ENCODE results near the gene LPCAT3.
A peak's percentile ranks its signal among the peaks of the same experiment; 100 is the strongest.
"Not testable (repeated sequence)": the region's sequence is repeated elsewhere in the genome, so short reads cannot be mapped to it uniquely, and the experiment has no call there.

Gene LPCAT3

DNA sequence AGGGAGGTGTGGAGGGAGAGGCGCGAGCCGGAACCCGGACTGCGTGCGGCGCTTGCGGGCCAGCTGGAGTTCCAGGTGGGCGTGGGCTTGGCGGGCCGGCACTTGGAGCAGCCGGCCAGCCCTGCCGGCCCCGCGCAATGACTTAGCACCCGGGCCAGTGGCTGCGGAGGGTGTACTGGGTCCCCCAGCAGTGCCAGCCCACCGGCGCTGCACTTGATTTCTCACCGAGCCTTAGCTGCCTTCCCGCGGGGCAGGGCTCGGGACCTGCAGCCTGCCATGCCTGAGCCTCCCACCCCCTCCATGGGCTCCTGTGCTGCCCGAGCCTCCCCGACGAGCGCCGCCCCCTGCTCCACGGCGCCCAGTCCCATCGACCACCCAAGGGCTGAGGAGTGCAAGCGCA is 19.1 kb upstream of the LPCAT3 start:
- DNase-seq: not testable (repeated sequence)

DNA sequence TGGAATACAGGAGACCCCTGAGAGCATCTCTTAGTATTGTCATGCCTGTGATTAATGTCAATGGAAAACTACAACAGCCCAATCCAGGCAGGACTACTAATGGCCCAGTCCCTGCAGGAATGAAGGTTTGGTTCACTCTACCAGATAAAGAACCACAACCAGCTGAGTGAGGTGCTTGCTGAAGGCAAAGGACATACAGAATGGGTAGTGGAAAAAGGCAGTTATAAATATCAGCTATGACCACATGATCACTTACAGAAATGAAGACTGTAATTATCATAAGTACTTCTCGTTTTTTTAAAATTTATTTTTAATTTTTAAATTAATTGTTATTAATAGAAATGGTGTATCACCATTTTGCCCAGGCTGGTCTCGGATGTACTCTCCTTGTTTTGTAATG is 17.2 kb upstream of the LPCAT3 start:
- no peak for DNase-seq

DNA sequence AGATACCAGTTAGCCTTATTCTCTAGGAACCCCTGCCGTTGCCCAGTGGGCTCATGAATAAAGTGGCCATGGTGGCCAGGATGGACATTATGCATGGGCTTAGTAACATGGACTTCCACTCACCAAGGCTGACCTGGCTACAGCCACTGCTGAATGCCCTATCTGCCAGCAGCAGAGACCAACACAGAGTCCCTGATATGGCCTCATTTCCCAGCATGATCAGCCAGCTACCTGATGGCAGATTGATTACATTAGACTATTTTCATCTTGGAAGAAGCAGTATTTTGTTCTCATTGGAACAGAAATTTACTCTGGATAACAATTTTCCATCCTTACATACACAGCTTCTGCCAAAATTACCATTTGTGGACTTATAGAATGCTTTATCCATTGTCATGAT is 16.2 kb upstream of the LPCAT3 start:
- DNase-seq: no peak

DNA sequence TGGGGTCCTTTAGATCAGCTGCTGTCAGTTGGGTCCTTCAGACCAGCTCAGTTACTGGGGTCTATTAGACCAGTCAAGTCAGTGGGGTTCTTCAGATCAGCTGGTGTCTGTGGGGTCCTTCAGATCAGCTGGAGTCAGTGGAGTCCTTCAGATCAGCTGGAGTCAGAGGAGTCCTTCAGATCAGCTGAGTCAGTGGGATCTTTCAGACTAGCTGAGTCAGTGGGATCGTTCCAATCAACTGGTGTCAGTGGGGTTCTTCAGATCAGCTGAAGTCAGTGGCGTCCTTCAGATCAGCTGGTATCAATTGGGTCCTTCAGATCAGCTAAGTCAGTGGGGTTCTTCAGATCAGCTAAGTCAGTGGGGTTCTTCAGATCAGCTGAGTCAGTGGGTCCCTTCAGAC is 14.7 kb upstream of the LPCAT3 start:
- DNase-seq: no peak

DNA sequence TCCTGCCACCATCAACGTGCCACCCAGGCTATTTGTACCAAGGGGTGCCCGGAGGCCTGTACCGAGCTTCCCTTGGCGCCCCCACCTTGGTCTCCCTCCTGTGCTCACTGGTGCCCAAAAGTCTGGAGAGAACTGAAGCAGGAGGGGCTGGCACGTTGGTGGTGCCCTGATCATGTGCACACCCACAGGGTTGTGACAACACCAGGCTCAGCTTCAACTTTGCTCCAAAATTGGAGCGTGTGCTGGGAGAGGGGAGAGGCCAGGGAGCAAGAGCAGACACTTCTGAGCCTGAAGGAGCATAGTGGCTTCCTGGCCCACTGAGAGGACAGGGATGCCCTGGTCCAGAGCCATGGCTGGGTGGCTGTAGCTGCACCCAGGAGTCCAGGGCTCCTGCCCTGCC is 13.0 kb upstream of the LPCAT3 start:
- DNase-seq: no peak

DNA sequence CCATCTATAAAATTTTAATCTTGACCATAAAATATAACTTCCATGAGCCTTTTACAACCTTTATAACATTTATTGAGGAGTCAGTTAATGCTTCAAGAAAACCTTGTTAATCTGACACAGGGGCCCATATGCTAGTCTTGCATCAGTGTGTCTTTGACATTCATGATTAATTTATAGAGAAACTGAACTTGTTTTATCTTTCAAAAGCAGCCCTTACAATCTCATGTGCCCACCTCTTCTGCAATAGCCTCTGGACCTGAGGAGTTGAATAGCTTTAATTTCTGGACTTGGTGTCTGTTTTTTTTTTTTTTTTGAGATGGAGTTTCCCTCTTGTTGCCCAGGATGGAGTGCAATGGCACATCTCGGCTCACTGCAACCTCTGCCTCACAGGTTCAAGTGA is 8.6 kb upstream of the LPCAT3 start:
- no peak for DNase-seq

DNA sequence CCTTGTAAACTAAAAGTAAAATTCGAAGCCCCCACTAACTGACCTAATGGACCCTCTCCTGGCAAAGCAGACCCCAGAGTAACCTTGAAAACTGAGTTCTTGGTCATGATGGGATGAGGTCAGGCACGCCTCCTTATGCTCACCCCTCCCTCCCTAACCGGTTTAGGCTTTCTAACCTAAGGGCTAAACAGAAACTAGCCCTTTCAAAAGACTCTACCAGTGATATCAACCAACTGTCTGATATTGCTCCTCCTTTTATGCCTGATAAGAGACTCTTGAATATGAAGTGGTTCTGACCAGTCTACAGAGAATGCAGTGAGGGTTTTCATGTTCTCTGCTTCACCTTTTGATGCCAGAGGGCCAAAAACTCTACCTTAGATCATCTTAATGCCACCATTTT is 4.8 kb upstream of the LPCAT3 start:
- no peak for DNase-seq

DNA sequence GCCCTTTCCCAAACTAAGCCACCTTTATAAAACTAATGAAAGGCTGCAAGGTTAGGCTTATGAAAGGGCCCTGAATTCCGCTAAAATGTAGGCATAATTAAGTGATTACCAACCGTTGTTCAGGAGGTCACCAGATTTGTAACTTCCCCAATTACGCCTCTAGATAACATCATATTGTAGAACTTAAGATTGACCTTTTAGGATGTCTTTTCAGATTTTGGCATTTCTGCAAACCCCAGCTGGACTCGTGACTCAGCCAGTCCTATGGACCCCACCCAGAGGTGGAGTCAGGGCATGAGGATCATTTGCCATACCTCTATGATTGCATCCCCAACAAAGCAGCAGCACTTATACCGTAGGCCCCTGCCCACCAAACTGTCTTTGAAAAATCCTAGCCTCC is 3.7 kb upstream of the LPCAT3 start:
- DNase-seq: no peak

DNA sequence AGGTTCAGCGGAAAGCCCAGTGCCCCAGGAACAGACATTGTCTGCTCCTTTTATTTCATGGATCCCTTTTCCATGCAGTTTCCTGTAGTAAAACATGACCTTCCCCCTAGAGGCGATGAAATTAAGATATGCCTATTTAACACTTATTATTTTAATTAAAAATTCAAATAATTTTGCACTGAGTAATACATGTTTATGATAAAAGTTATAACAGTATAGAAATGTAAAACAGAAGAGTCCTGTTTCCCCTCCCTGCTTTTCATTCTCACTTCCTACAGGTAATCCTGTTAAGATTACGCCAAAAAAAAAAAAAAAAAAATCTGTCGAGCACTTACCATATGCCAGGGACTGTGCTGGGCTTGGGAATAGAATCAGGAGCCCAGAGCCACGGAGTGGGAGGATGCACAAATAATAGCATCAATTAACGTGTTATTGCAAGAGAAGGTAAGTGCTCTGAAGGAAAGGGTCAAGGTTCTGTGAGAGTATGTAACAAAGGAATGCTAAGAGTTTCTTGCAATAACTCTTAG is 830 bp upstream of the LPCAT3 start:
- DNase-seq: no peak

DNA sequence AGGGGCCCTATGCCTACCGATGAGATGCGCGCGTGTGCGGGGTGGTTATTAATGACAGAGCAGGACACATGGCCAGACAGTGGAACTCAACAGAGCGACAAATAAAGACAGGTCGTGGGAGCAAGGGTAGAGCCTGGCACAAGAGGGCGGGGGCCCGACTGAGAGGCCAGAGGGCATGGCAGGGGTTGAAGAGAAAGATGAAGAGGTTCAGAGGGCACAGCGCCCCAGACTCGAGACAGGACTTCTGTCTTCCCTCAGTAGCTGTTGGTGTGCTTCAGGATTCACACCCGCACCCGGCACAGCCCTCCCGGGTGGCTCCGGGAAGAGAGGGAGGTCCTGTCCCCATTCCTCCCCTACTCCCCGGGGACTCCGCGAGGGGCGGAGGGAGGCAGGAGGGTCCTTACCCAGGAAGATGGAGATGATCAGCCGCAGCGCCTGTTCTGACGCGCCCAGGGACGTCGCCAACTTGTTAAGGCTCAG is 366 bp downstream of the LPCAT3 start:
- DNase-seq: peak; percentile 27

DNA sequence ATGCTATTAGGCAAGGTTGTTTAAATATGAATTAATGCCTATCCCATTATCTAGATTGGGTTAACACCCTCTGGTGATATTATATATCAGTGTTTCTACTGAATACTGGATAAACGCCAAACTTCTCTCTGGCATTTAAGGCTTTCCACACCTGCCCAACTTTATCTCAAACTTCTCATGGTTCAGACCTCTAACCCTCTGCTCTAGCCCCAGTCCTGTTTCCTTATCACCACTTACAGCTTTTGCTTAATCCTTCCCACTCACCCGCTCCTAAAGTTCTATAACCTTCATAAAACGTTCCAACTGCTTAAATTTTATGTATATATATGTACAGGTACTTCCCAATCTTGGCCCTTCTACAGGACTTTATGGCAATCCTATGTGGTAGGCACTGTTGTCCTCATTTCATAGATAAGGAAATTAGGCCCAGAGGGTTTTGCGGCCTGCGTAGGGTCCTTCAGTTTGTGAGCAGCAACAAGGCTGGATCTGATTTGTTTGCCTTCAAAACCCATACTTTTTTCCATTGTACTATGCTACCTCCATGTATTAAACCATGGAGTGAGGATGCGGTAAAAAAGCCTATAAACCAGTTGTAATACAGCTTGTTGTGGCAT is 1.2 kb downstream of the LPCAT3 start:
- no peak for DNase-seq

DNA sequence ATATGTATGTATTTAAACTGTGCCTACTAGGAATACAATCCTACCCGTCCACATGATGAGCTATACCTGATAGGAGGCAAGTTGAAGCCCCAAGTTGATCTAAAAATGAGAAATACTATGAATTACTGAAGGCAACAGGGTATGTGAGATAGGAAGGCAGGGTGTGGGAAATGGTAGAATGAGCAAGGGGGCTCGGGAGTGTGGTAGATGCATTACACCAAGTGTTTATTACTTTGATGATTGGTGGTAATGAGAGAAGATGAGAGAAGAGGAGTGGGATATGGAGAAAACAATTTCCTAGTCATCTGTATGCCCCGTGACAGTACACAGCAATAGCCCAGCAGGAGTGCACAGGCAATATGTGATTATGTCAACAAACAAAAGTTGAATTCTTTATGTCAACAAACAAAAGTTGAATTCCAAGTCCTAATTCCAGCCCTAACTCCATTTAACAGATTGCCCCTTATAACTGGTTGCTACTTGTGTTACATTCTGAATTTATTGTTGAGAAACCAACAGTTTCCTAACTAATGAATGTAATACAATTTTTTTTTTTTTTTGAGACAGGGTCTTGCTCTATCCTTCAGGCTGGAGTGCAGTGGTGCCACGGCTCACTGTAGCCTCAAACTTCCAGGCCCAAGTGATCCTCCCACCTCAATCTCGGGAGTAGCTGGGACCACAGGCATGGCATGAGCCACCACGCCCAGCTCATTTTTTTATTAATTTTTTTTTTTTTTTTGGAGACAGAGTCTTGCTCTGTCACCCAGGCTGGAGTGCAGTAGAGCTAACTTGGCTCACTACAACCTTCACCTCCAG is 2.5 kb downstream of the LPCAT3 start:
- DNase-seq: no peak

DNA sequence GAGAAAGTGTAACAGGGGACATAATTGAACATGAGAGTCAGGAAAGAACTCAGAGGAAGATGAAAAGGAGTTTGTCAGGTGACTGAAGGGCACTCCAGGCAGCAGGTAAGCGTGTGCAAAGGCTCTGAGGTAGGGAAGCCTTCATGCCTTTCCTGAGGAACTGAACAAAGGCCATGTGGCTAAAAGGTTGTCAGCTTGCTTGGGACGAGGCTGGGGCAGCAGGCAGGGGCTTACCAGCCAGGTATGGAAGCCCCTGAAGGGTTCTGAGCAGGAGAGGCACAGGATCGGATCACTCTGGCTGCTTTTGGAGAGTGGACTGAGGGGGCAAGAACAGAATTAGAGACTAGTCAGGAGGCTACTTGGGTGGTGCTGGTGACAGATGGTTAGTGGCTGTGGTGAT is 5.2 kb downstream of the LPCAT3 start:
- no peak for DNase-seq

DNA sequence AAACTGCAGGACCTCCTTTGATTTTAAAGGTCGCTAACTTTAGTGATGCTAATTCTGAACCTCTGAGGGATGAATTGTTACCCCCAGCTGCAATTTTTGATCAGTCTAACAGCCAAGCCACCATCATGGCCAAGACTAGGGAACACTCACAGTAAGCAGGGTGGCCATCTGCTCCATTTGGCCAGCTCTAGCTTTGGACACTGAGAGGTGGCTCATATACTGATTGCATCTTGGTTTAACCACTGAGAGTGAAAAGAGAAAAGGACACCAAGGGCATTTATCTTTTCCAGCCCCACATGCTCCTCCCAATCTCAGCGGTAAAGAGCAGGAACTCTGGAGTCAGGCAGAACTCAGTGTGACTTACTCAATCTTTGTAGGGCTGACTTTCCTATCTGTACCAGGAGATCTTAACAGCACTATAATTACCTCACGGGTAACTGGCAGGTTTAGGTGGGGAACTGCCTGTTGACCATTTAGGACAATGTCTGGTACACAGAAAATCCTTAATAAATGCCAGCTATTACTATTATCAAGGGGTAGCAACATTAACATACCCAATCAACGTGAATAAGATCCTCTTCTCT is 6.2 kb downstream of the LPCAT3 start:
- no peak for DNase-seq

DNA sequence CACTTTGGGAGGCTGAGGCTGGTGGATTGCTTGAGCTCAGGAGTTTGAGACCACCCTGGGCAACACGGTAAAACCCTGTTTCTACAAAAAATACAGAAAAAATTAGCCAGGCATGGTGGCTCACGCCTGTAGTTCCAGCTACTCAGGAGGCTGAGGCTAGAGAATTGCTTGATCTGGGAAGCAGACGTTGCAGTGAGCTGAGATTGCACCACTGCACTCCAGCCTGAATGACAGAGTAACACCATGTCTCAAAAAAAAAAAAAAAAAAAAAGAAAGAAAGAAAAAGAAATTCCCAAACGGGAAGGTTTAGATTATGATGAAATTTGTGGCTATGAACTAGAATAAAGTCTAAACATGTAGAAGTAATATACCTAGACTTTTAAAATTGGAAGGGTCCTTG is 6.9 kb downstream of the LPCAT3 start:
- DNase-seq: not testable (repeated sequence)

DNA sequence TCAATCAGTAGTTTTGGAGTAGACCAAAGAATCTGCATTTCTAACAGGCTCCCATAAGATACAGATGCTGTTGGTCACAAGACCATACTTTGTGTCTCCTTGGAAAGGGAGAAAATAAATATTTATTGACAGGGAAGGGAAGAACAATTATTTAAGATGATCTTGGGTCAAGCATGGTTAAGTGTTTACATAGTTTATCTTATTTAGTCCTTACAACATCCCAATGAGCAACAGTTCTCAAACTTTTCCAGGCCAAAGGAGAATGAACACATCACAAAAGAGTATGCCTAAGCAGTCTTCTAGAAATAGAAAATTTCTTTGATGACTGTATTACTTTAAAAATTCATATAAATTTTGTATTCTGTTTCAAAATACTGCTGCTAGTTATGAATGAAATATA is 8.8 kb downstream of the LPCAT3 start:
- no peak for DNase-seq

DNA sequence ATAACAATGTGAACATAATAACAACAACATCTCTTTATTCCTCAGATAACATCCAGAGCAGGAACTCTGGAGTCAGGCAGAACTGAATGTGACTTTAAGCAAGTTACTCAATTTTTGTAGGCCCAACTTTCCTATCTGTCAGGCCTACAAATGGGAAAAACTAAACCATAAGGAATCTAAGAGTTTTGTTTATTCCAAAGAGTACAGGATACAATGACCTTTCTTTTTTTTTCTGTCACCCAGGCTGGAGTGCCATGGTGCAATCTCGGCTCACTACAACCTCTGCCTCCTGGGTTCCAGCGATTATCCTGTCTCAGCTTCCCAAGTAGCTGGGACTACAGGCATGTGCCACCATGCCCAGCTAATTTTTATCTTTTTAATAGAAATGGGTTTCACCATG is 9.4 kb downstream of the LPCAT3 start:
- no peak for DNase-seq

DNA sequence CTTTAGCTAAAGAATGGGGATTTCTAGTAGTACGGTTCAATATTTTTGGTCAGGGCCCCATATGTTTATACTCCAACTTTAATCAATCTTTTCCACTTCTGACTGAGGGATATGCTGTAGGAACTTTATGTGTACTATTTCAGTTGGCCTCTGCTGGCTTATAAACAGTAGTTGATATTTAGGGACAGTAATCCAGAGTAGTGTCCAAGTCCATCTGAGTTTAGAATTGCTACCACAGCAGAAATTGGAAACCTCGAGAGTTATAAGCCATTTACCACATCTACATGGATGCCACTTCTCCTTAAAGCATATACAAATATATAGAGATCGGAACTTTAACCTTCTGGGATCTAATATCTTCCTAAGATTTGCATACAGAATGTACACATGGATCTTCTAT is 11.6 kb downstream of the LPCAT3 start:
- DNase-seq: no peak

DNA sequence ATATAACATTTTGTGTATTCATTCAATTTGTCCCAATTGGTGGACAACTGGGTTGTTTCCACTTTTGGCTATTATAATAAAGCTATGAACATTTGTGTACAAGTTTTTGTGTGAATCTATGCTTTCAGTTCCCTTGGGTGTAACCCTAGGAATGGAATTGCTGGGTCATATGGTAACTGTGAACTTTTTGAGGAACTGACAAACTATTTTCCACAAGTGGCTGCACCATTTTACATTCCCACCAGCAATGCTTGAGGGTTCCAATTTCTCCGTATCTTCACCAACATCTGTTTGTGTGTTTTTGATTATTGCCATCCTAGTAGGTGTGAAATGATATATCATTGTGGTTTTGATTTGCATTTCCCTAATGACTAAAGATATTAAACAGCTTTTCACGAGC is 13.0 kb downstream of the LPCAT3 start:
- no peak for DNase-seq

DNA sequence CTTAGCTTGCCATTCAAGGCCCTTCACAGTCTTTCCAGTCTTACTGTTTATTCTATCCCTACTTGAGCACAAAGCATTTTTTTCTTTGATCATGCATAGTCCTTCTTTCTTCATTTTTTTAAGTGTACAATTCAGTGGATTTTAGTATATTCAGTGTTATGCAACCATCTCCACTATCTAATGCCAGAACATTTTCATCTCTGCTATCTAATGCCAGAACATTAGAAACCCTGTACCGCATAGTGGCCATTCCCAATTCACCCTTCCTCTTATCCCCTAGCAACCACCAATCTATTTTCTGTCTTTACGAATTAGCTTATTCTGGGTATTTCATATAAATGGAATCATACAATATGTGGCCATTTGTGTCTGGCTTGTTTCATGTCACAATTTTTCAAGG is 13.4 kb downstream of the LPCAT3 start:
- DNase-seq: no peak

DNA sequence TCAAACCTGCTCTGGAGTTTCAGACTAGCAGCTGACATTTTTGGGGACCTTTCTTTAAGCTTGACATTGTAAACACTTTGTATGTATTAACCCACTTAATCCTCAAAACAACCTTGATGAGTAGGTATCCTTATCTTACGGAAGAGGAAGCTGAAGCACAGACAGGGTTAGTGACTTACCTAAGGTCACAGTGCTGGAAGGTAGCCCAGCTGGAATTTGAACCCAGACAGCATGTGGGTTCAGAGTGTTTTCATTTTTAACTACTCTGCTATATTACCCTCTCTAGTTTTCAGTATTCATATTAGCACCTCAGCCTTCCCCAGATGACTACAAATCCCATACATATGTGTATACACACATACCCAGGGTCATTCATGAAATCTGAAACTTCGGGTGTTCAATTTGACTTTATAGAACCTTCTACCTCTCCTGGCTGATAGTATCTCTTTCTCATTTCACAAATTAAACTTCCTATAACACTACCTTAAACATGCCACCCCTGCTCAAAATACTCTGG is 13.9 kb downstream of the LPCAT3 start:
- DNase-seq: no peak

DNA sequence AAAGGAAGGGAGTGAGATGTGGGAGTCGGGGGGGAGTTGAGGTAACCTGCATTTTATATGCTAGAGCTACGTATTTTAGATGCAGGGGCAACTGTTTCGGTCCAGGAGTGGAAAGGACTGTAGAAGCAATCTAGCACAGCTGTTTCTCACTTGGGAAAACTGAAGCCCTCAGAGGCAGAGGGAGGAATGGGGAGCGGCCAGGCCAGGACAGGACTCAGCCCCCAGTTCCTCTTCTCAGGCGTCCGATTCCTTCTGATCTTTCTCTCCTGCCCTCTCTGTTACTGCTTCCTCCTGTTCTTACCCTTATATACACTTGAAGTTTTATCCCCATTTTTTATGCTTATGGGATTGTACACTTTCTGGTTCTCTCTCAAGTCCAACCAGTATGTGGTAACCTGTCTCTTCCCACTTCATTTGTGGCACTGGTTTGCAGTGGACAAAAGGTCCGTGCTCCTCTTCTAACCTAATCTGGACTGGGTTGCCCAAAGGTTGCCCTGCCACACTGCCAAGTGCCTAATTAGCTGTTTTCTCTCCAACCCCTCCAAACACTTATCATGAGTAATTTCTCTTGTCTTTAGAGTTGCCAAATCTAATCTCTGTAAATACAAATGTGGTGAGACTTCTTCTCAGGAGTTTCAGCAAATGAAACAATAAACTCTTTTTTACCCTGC is 16.2 kb downstream of the LPCAT3 start:
- no peak for DNase-seq

DNA sequence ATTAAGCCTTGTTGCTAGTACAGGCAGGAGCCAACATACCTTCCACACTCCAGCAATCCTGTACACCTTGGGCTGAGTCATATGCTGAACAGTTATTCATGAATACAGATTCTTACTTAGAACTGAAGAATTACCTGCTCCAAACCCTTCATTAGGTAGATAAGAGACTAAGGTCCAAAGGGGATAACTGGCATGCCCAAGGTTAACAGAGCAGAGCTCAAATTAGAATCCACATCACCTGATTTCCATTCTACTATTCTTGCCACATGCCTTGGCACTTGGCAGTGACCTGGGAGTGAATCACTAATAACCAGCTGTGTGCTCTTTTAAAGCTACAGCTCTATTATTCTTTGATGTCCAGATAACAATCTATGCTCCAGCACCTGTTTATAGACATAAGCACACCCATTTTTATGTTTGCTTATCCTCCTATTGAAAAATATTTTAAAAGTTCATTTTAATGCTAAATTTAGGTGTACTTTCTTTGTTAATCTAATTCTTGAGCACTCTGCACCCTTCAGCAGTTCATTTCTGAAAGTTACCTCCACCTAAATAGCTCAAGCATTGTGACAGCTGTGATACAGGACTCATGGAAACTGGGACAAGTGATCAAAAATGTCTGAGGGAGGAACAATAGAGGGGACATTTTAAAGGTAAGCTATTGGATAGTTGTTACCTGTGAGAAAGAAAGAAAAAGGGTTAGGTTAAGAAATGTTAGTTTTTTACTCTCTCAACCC is 19.4 kb downstream of the LPCAT3 start:
- DNase-seq: no peak
